Fibroblast of villous mesenchyme (primary cell): ENCODE results near the gene SLC30A9. TPM values are rescaled to one million over a fixed set of nuclear protein-coding genes. Genes with fewer than 3 reads are reported as not detected.

Experiments
- DNase-seq: peaks from one replicate; pipeline ENCODE4 v3.0.0-alpha.2; 2010; ENCODE audit warnings: low read depth
- H3K4me3 ChIP-seq: 2 replicates; pipeline ENCODE4 v1.5.1; 2011; ENCODE audit warnings: low read depth, mild to moderate bottlenecking, low read length
- total RNA-seq: library from RNA; depleted of rRNA; stranded (reverse); fragments of >200 nt; gene quantifications from 2 replicates; pipeline ENCODE4 v1.2.3, GENCODE V29; 2012
- TF ChIP-seq, protein P1 (sequence below): IDR thresholded peaks from 2 replicates; pipeline ENCODE4 v1.5.1; 2012; ENCODE audit warnings: low read depth, mild to moderate bottlenecking, low read length; ENCODE audit not compliant: insufficient read depth

The SLC30A9 gene
- total RNA-seq, 1 donor, result 85.9 TPM

- peak; percentile 41 for DNase-seq
- TF ChIP-seq, protein P1, sequence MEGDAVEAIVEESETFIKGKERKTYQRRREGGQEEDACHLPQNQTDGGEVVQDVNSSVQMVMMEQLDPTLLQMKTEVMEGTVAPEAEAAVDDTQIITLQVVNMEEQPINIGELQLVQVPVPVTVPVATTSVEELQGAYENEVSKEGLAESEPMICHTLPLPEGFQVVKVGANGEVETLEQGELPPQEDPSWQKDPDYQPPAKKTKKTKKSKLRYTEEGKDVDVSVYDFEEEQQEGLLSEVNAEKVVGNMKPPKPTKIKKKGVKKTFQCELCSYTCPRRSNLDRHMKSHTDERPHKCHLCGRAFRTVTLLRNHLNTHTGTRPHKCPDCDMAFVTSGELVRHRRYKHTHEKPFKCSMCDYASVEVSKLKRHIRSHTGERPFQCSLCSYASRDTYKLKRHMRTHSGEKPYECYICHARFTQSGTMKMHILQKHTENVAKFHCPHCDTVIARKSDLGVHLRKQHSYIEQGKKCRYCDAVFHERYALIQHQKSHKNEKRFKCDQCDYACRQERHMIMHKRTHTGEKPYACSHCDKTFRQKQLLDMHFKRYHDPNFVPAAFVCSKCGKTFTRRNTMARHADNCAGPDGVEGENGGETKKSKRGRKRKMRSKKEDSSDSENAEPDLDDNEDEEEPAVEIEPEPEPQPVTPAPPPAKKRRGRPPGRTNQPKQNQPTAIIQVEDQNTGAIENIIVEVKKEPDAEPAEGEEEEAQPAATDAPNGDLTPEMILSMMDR, result peak; percentile 50
- peak overlapping the region; percentile 26 for H3K4me3 ChIP-seq
These were observed 27.2 kb upstream of the SLC30A9 start for GRCh38 chr4:41963105-41963504.

DNA sequence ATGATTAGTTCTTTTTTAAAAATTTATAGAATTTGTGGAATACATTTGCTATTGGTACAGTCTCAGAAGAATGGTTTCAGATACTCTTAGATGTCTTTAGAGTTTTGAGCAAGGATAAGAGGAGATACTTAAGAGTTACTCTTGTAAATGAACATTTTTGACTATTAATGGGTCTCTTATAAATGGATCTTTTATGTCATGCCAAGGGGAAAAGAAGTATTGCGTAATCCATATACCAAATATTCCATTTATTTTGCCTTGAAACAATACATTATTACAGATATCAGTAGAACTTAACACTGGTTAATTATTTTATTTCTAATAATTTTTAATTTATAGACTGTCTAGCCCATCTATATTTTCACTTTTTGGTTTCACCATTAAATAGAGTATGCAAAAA lies 25.9 kb upstream of the SLC30A9 start:
- TF ChIP-seq, protein P1, result no peak
- H3K4me3 ChIP-seq, result no peak overlapping the region
- DNase-seq, result no peak

DNA sequence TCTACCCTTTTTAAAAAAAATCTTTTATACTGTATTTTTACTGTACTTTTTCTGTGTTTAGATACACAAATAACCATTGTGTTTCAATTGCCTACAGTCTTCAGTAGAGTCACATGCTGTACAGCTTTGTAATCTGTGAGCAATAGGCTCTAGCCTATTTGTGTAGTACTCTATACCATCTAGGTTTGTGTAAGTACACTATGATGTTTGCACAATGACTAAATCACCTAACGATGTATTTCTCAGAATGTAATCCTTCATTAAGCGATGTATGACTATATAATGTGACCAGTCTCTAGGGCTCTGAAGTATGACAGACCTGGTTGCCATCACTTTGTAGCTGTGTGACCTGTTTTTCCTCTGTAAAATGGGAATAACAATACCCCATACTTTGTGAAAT lies 22.9 kb upstream of the SLC30A9 start:
- TF ChIP-seq, protein P1, result no peak
- no peak for DNase-seq
- no peak overlapping the region for H3K4me3 ChIP-seq

DNA sequence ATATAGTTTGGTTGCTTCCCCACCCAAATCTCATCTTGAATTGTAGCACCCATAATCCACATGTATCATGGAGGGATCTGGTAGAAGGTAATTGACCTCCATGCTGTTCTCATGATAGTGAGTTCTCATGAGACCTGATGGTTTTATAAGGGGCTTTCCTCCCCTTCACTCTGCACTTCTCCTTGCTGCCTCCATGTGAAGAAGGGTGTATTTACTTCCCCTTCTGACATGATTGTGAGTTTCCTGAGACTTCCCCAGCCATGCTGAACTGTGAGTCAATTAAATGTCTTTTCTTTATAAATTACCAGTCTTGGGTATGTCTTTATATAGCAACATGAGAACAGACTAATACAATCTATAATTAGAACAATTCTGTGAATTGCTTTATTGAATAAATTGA lies 20.7 kb upstream of the SLC30A9 start:
- no peak overlapping the region for H3K4me3 ChIP-seq
- DNase-seq, result no peak
- TF ChIP-seq, protein P1, result no peak

DNA sequence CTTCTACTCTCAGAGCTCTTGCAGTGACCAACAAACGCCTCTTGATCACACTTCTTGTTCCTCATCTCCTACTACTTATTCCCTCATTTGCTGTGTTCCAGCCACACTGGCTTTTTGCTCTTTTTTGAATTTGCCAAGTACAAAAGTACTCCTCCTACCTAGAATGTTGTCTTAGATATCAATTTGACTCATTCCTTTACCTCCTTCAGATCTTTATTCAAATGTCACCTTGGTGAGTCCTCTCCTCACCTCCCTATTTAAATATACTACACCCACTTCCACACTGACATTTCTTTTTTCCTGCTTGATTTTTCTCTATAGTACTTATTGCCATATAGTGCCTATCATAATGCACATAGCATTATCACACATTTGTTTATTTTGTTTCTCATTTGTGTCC lies 15.0 kb upstream of the SLC30A9 start:
- H3K4me3 ChIP-seq, result no peak overlapping the region
- TF ChIP-seq, protein P1, result no peak
- no peak for DNase-seq

DNA sequence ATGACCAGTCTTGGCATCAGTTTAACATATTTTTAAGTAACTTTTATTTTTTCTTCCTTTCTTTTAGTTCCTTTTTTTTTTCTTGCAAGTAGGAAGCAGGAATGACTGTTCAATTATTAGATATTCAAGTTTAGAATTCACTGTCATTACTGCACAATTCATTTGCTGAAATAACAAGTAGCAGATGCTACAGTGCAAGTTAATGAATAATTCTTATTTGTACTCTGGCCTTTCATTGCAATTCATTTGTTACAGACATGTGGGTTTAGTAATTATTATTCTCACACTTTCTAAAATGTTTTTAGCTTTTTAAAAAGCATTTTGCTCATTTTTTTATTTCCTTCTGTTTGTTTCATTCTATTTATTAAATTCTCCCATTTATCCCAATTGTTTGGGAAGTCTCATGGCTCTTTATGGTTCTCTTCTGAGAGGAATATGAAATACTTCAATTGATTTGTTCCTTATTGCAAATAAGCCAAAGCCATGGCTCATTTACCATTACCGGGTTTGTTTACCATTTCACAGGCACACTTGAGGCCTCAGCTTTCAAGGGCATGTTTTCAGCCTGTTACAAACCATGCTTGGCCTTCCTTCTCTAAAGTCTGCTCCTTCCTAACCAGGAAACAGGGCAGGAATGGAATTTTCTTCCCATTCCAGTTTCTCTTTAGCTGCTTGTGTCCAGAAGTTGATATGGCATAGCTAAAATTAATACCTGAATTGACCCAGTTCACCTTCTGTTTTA lies 13.4 kb upstream of the SLC30A9 start:
- TF ChIP-seq, protein P1, result no peak
- H3K4me3 ChIP-seq, result no peak overlapping the region
- no peak for DNase-seq

GRCh38 chr4:41977709-41978108 lies 12.6 kb upstream of the SLC30A9 start:
- no peak for DNase-seq
- H3K4me3 ChIP-seq, result no peak overlapping the region
- TF ChIP-seq, protein P1, result no peak
